ENCODE data around the gene HBB. TPM values are rescaled to one million over a fixed set of nuclear protein-coding genes. Genes with fewer than 3 reads are reported as not detected.

HBB gene
- total RNA-seq, 1 experiment from 2014 or later: not detected

DNA sequence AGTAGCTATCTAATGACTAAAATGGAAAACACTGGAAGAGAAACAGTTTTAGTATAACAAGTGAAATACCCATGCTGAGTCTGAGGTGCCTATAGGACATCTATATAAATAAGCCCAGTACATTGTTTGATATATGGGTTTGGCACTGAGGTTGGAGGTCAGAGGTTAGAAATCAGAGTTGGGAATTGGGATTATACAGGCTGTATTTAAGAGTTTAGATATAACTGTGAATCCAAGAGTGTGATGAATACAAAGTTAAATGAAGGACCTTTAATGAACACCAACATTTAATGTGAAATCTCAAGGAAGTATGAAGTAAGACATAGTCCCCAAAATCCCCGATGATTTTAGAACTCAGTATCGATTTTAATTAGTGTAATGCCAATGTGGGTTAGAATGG is 10.5 kb upstream of the HBB start:
- Histone ChIP-seq H3K27ac (ENCODE audit: insufficient read length, low read depth, low read length) (no peak overlapping the region), H2BK5ac (ENCODE audit: insufficient read length, low read length) (no peak overlapping the region), H4K20me1 (ENCODE audit: control insufficient read depth, insufficient read depth, insufficient read length) (no peaks in the 10 kb centered on the region), H3K23me2 (ENCODE audit: insufficient read length, low read depth, low read length, poor library complexity, severe bottlenecking) (no peaks in the 10 kb centered on the region), H2BK120ac (ENCODE audit: low read depth, low read length, poor library complexity, severe bottlenecking) (no peak overlapping the region), H3K14ac (ENCODE audit: insufficient read depth, low read length) (no peak overlapping the region), H3K4me1 (ENCODE audit: insufficient read depth, low read length) (no peaks in the 10 kb centered on the region), H3K56ac (ENCODE audit: insufficient read length, low read depth, low read length) (no peak overlapping the region), H3T11ph (ENCODE audit: low read length) (no peak overlapping the region), H4K91ac (ENCODE audit: insufficient read length, low read depth, low read length) (no peak overlapping the region), H3K4me2 (ENCODE audit: insufficient read depth, insufficient read length, low read length) (no peak overlapping the region), H3K23ac (ENCODE audit: insufficient read length, low read depth, low read length) (no peak overlapping the region), H3K9me3 (ENCODE audit: control insufficient read depth, low read depth, low read length) (no peaks in the 10 kb centered on the region), H2BK20ac (ENCODE audit: low read depth, low read length, poor library complexity, severe bottlenecking) (no peak overlapping the region), H4K5ac (ENCODE audit: insufficient read length, low read depth, low read length) (no peak overlapping the region), H3K9ac (ENCODE audit: extremely low read depth, insufficient read length, low read length) (no peak overlapping the region), H4K8ac (replicated peaks; ENCODE audit: insufficient read length, low read depth, low read length) (no peak overlapping the region), H3K79me1 (ENCODE audit: insufficient read depth, low read depth, low read length, poor library complexity, severe bottlenecking) (no peaks in the 10 kb centered on the region), H3K79me2 (ENCODE audit: insufficient read depth, low read length) (no peaks in the 10 kb centered on the region), H3K18ac (ENCODE audit: insufficient read length, low read depth, low read length) (no peak overlapping the region), H2BK15ac (ENCODE audit: low read depth, low read length) (no peak overlapping the region), H2AFZ (ENCODE audit: low read length) (no peak overlapping the region), H3K27me3 (ENCODE audit: insufficient read depth, low read length) (no peaks in the 10 kb centered on the region), H3K4ac (ENCODE audit: low read depth, low read length) (no peak overlapping the region), H2BK12ac (ENCODE audit: insufficient read length, low read depth, low read length) (no peak overlapping the region), H2AK5ac (ENCODE audit: insufficient read length, low read length) (no peak overlapping the region)
- no peaks in the 10 kb centered on the region for H3K9me3 Mint-ChIP-seq
- WGBS (ENCODE audit: extremely low coverage, insufficient read length, low lambda C conversion rate): no CpG with 5 or more reads among the region's 2 CpGs
- H3K4me1 Mint-ChIP-seq: no peaks in the 10 kb centered on the region
- DNase-seq: no peak
- no peak overlapping the region for H3K27ac Mint-ChIP-seq
- peaks cover 6% of the 10 kb centered on the region for H3K27me3 Mint-ChIP-seq (ENCODE audit: low read depth)
- no peaks in the 10 kb centered on the region for H3K36me3 Mint-ChIP-seq (ENCODE audit: insufficient read depth in 1 of 3, low read depth in 3 of 3)
- H3K4me3 Mint-ChIP-seq: no peak overlapping the region
- TF ChIP-seq, protein P1, sequence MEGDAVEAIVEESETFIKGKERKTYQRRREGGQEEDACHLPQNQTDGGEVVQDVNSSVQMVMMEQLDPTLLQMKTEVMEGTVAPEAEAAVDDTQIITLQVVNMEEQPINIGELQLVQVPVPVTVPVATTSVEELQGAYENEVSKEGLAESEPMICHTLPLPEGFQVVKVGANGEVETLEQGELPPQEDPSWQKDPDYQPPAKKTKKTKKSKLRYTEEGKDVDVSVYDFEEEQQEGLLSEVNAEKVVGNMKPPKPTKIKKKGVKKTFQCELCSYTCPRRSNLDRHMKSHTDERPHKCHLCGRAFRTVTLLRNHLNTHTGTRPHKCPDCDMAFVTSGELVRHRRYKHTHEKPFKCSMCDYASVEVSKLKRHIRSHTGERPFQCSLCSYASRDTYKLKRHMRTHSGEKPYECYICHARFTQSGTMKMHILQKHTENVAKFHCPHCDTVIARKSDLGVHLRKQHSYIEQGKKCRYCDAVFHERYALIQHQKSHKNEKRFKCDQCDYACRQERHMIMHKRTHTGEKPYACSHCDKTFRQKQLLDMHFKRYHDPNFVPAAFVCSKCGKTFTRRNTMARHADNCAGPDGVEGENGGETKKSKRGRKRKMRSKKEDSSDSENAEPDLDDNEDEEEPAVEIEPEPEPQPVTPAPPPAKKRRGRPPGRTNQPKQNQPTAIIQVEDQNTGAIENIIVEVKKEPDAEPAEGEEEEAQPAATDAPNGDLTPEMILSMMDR (conservative IDR thresholded peaks at IDR 0.05): no peak

Measured in H9 (cell line).